ENCODE data around the gene AAGAB. TPM values are rescaled to one million over a fixed set of nuclear protein-coding genes. Genes with fewer than 3 reads are reported as not detected.

Gene AAGAB
- total RNA-seq, 1 experiment from 2014 or later: 68.1 TPM

DNA sequence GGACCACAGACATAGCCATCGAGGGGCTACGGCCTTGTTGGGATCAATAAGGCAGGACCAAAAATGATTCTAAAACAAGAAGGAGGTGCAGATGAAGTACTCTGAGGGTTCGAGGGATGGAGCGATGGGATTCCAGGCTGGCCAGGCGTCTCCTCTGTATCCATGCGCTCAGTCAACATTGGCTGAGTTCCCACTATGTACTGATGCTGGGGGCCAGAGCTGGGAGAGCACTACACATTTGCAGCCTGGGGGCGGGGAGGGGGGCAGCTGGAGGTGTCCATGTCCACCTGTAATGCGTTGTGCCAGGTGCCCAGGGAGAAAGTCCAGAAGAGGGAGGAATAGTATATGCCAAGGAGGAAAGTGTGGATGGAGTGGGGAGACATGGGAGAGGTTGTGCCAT is 81.5 kb downstream of the AAGAB start:
- Histone ChIP-seq H3K9me3 (no peaks in the 10 kb centered on the region), H3K27me3 (no peaks in the 10 kb centered on the region), H3K4me3 (no peak overlapping the region), H3K36me3 (peaks cover 93% of the 10 kb centered on the region)
- DNase-seq: no peak

DNA sequence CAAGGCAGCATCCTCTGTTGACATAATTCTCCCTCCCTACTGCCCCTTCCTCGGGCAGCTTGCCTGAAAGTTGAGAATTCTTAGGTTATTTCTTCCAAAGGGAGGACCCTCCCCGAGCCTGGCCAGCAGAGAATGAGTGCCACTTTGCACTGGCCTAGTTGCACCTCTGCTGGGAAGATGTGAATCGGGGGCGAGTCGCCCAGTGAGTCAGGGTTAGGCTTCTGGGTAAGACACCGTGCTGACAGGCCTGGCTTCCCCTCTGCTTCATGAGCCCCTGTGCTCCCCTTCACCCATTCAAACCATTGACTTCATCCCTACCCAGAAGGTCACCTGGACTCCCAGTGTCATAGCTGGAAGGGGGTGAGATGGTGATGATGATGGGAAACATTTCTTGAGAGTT is 82.3 kb downstream of the AAGAB start:
- H3K27me3 ChIP-seq: no peaks in the 10 kb centered on the region
- H3K36me3 ChIP-seq: peaks cover 95% of the 10 kb centered on the region
- H3K9me3 ChIP-seq: no peaks in the 10 kb centered on the region
- peak; percentile 67 for DNase-seq
- H3K4me3 ChIP-seq: no peak overlapping the region

DNA sequence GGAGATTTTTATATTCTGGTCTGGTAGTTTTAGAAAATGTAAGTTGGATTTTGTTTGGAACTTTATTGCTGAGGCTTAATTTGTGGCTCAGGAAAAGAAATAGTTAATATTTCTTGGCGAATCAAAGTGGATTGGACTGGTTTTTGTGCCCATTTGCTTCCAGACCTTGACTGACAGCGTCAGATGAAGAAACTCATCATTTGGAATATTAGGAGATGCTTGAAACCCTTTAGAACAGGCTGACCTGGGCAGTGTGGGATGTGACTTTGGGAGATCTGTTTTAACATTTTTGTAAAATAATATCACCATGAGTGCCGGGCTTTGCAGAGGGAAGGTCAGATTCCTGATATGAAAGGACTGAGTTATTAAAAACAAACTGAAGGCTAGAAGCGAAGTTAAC is 83.0 kb downstream of the AAGAB start:
- H3K36me3 ChIP-seq: peaks cover 97% of the 10 kb centered on the region
- no peak overlapping the region for H3K4me3 ChIP-seq
- no peaks in the 10 kb centered on the region for H3K9me3 ChIP-seq
- DNase-seq: no peak
- H3K27me3 ChIP-seq: no peaks in the 10 kb centered on the region

DNA sequence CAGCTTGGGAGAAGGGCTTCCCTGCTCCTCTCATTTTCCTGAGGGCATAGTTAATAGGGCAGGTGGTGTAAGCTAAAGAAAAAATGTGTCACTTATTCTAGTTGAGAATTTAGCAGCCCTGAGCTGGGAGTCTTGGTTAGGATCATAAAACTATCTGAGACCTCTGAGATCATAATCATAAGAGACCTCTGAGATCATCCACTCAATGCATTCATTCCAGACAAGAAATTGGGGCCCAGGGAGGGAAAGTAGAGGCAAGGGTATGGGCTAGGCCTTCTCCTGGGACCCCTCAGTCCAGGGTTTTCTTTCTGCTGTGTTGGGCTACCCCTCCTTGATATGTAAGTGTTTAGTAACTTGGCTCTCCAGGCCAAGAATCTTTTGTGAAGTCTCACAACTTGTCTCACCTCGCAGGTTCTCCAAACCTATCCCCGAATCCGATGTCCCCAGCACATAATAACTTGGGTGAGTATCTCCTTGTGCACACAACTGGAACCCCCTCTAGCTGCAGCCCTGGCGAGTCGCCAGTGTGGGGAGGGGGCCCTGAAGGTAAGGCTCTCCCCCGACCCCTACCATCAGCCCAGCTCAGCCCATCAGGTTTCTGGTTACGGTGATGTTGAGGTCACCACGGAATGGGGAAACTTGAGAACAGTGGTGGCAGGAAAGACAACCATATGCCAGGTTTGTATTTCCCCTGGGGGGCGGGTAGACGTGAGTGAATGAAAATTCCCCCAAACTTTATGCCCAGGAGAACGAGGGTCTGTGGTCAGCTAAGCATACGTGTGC is 84.1 kb downstream of the AAGAB start:
- DNase-seq: no peak
- Histone ChIP-seq H3K9me3 (no peaks in the 10 kb centered on the region), H3K27me3 (no peaks in the 10 kb centered on the region), H3K4me3 (no peak overlapping the region), H3K36me3 (peaks cover 100% of the 10 kb centered on the region)

- no peak overlapping the region for H3K4me3 ChIP-seq
- no peaks in the 10 kb centered on the region for H3K9me3 ChIP-seq
- H3K27me3 ChIP-seq: no peaks in the 10 kb centered on the region
- peaks cover 97% of the 10 kb centered on the region for H3K36me3 ChIP-seq
- DNase-seq: no peak
Measured at GRCh38 chr15:67168694-67169093, 85.8 kb downstream of the AAGAB start.

DNA sequence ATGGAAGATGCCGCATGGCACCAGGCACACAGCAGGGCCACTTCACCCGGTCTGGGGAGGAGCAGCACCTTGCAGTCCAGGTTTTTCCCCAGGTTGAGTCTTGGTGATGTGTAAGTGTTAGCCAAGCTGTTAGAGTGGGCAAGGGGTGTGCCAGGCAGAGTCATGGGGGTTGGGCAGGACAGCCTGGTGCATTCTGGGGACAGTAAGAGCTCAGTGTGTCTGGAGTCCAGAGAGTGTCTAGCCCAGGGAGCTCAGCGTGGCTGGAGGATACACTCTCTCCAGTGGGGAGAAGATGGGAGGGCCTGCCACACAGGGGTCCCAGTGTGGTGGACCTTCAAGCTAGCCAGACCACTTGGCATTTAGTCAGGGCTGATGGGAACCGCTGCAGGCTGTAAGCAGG is 87.4 kb downstream of the AAGAB start:
- Histone ChIP-seq H3K4me3 (no peak overlapping the region), H3K27me3 (no peaks in the 10 kb centered on the region), H3K9me3 (no peaks in the 10 kb centered on the region), H3K36me3 (peaks cover 96% of the 10 kb centered on the region)
- DNase-seq: no peak

DNA sequence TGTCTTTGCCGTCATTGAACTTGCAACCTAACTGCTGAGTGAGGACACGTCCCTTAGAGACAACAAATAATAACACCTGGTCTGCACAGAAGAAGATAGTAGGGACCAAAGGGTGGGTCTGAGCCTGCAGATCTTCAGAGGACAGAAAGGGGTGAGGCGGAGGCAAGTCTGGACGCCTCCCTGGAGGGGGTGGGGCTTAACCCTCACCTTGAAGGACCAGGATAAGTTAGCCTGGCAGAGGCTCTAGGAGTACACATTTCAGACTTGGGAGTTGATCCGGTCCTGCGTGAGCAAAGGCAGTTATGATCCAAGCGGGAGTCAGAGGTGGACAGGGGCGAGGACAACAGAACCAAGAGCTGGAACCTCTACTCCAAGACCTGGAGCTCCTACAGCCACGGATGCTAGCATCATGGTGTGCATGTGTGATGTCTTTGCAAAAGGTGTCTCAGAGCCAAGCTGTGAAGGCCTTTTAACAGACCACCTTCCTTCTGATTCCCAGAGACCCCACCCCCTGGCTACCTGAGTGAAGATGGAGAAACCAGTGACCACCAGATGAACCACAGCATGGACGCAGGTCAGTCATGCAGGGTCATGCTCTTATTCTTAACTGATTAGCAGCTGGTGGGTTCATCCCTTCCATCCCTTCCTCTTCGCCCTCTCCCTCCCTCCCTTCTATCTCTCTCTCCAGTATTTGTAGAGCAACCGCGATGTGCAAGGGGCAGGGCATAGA is 88.0 kb downstream of the AAGAB start:
- Histone ChIP-seq H3K36me3 (peaks cover 96% of the 10 kb centered on the region), H3K4me3 (no peak overlapping the region), H3K27me3 (no peaks in the 10 kb centered on the region), H3K9me3 (no peaks in the 10 kb centered on the region)
- DNase-seq: no peak

GRCh38 chr15:67165254-67166253 is 88.9 kb downstream of the AAGAB start:
- no peaks in the 10 kb centered on the region for H3K27me3 ChIP-seq
- H3K36me3 ChIP-seq: peaks cover 95% of the 10 kb centered on the region
- DNase-seq: no peak
- H3K9me3 ChIP-seq: no peaks in the 10 kb centered on the region
- no peak overlapping the region for H3K4me3 ChIP-seq

DNA sequence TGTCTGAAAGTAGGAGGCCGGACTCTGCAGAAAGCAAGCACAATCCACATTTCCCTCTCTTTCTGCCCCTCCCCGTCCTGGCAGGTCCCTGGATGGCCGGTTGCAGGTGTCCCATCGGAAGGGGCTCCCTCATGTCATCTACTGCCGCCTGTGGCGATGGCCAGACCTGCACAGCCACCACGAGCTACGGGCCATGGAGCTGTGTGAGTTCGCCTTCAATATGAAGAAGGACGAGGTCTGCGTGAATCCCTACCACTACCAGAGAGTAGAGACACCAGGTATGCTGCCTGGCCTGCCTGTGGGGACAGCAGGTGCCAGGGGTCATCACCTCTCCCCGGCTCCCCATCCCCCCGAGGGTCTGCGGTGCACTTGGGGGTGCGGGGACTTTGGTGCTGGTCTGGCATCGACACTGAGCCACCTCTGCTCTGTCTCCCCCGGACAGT is 89.6 kb downstream of the AAGAB start:
- DNase-seq: no peak
- Histone ChIP-seq H3K27me3 (no peaks in the 10 kb centered on the region), H3K4me3 (no peak overlapping the region), H3K9me3 (no peaks in the 10 kb centered on the region), H3K36me3 (peaks cover 93% of the 10 kb centered on the region)

DNA sequence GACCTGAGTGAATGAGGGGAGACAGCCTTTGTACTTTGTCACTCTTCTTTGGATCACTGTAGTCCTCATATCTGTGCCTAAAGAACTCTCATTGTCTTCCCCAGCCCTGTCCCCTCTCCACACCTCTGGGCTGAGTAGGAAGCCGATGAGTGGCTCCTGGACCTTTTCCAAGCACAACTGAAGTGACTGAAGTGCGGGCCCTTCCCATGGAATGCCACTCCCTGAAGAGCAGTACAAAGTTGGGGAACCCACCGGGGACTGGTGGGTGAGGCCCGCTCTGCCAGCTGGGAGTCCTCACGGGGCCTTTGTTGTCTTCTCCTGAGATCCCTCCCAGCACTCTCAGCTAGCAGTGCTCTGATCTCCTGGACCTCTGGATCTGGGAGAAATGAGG is 90.1 kb downstream of the AAGAB start:
- no peak for DNase-seq
- Histone ChIP-seq H3K27me3 (no peaks in the 10 kb centered on the region), H3K36me3 (peaks cover 91% of the 10 kb centered on the region), H3K4me3 (no peak overlapping the region), H3K9me3 (no peaks in the 10 kb centered on the region)

DNA sequence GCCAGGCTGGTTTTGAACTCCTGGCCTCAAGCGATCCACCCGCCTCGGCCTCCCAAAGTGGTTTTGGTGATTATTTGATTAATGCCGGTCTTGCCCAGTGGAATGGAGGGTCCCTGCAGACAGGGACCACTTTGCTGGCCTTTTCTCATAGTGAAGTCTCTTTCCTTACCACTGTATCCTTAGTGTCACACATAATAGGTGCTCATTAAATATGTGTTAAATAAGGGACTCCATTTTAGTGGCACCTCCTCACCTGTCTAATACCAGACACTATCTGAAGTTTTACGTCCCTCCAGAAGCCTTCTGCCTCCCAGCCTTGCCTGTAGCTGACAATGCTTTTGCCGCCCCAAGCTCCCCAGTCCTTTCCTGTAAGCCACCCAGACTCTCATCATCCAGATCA is 91.3 kb downstream of the AAGAB start:
- H3K27me3 ChIP-seq: no peaks in the 10 kb centered on the region
- no peaks in the 10 kb centered on the region for H3K9me3 ChIP-seq
- peaks cover 87% of the 10 kb centered on the region for H3K36me3 ChIP-seq
- no peak overlapping the region for H3K4me3 ChIP-seq
- no peak for DNase-seq

- no peaks in the 10 kb centered on the region for H3K27me3 ChIP-seq
- H3K4me3 ChIP-seq: no peak overlapping the region
- no peak for DNase-seq
- H3K9me3 ChIP-seq: no peaks in the 10 kb centered on the region
- H3K36me3 ChIP-seq: peaks cover 87% of the 10 kb centered on the region
Measured at GRCh38 chr15:67161881-67162280, 92.6 kb downstream of the AAGAB start.

DNA sequence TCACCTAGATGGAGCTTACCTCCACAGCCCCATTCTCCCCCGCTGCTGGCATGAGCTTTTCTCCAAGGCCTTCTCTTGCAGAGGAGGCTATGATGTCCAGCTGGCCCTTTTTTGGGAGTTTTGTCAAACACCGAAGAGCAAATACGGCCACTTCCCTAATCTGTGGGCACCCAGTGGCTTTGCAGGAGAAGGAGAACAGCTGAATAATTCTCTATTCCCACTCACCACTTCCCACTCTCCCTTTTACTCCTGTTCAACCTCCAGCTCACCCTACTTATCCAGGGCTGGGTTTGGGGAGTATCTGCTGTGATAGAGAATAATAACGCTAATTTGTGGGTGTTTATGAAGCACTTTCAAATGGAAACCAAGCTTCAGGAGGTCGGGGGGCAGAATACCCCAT is 93.0 kb downstream of the AAGAB start:
- H3K9me3 ChIP-seq: no peaks in the 10 kb centered on the region; the same call in 1 of the 2 replicates
- no peaks in the 10 kb centered on the region for H3K27me3 ChIP-seq
- no peak for DNase-seq
- peaks cover 85% of the 10 kb centered on the region for H3K36me3 ChIP-seq
- no peak overlapping the region for H3K4me3 ChIP-seq

DNA sequence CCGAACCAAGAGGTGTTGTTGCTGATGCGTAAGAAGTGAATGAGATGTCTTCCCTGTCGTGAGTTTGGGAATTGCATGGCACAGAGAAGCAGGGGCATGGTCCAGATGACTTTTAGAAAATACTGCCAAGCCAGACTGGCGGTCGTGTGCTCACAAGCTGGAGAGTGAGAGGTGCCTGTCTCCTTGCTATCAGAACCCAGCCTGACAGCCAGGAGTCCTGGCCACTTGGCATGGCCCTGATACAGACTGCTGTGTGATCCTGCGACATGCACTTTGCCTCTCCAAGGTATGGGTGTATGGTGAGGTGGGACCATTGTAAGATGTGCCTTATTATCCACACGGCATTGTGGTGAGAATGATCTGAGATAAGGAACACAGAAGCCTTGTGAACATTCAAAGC is 96.1 kb downstream of the AAGAB start:
- Histone ChIP-seq H3K36me3 (peaks cover 88% of the 10 kb centered on the region), H3K4me3 (no peak overlapping the region), H3K9me3 (no peaks in the 10 kb centered on the region; the same call in 1 of the 2 replicates), H3K27me3 (no peaks in the 10 kb centered on the region)
- DNase-seq: no peak

- Histone ChIP-seq H3K9me3 (no peaks in the 10 kb centered on the region; the same call in 1 of the 2 replicates), H3K36me3 (peaks cover 86% of the 10 kb centered on the region), H3K27me3 (no peaks in the 10 kb centered on the region), H3K4me3 (no peak overlapping the region)
- no peak for DNase-seq
Measured at GRCh38 chr15:67157521-67158252, 96.8 kb downstream of the AAGAB start.

DNA sequence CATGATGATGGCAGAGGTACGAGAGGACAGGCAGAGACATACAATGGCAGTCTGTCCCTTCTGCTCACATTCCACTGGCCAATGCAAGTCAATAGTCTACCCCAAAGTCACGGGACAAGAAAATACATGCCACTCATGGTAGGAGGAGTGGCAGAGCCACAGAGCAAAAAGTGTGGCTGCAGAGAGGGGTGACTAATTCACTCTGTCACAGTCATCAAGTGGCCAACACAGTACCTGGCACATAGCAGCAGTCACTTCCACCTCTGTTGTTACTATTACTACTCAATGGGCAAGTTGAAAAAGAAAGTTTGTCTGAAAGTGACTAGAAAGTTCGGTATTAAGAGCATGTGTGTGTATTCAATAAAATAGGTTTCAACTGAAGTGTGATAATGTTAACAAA is 97.6 kb downstream of the AAGAB start:
- H3K36me3 ChIP-seq: peaks cover 86% of the 10 kb centered on the region
- H3K27me3 ChIP-seq: no peaks in the 10 kb centered on the region
- no peak overlapping the region for H3K4me3 ChIP-seq
- no peak for DNase-seq
- no peaks in the 10 kb centered on the region; the same call in 1 of the 2 replicates for H3K9me3 ChIP-seq

Data from MG63 (cell line).